Stimulated activated CD4-positive, alpha-beta T cell treated with anti-CD3 and anti-CD28 coated beads, Interleukin-4, amount 100 ng/mL, for 1 hour (primary cell): Measurements from ENCODE around the gene STK26.
"Not testable (repeated sequence)": the region's sequence is repeated elsewhere in the genome, so short reads cannot be mapped to it uniquely, and the experiment has no call there.

Experiments
- DNase-seq: peaks from one replicate; pipeline ENCODE4 v3.0.0-alpha.2; 2020

Gene STK26

GRCh38 chrX:132022967-132023895, at the start of gene STK26:
STK26 (plus strand) TSS chrX:132023302; CDS start chrX:132023618, 316 bp downstream.
- peak; percentile 73 for DNase-seq

GRCh38 chrX:131975851-131976250, 47.3 kb upstream of the STK26 start:
- DNase-seq = no peak

- DNase-seq = no peak
Observed at GRCh38 chrX:131977619-131978018, 45.5 kb upstream of the STK26 start.

- DNase-seq = no peak
Observed at GRCh38 chrX:131979116-131979515, 44.0 kb upstream of the STK26 start.

- no peak for DNase-seq
Observed at GRCh38 chrX:131985526-131986049, 37.5 kb upstream of the STK26 start.

- no peak for DNase-seq
Observed at GRCh38 chrX:131987252-131987651, 35.9 kb upstream of the STK26 start.

GRCh38 chrX:131988236-131988635, 34.9 kb upstream of the STK26 start:
- no peak for DNase-seq

GRCh38 chrX:132001127-132001526, 22.0 kb upstream of the STK26 start:
- DNase-seq = peak; percentile 17

GRCh38 chrX:132004728-132005127, 18.4 kb upstream of the STK26 start:
- DNase-seq = no peak

- no peak for DNase-seq
Observed at GRCh38 chrX:132009350-132009749, 13.8 kb upstream of the STK26 start.

GRCh38 chrX:132010213-132010612, 12.9 kb upstream of the STK26 start:
- not testable (repeated sequence) for DNase-seq

GRCh38 chrX:132015875-132016274, 7.2 kb upstream of the STK26 start:
- DNase-seq = no peak

GRCh38 chrX:132016628-132017430, 6.3 kb upstream of the STK26 start:
- no peak for DNase-seq

GRCh38 chrX:132017431-132018185, 5.5 kb upstream of the STK26 start:
- no peak for DNase-seq

GRCh38 chrX:132022198-132022966, 720 bp upstream of the STK26 start:
- DNase-seq = no peak

- DNase-seq = peak; percentile 45
Observed at GRCh38 chrX:132023896-132024386, 839 bp downstream of the STK26 start.

- DNase-seq = peak; percentile 2
Observed at GRCh38 chrX:132025041-132025440, 1.9 kb downstream of the STK26 start.

- no peak for DNase-seq
Observed at GRCh38 chrX:132030264-132030663, 7.2 kb downstream of the STK26 start.

- no peak for DNase-seq
Observed at GRCh38 chrX:132031867-132032266, 8.8 kb downstream of the STK26 start.

- no peak for DNase-seq
Observed at GRCh38 chrX:132033166-132033565, 10.1 kb downstream of the STK26 start.

- no peak for DNase-seq
Observed at GRCh38 chrX:132034648-132035047, 11.5 kb downstream of the STK26 start.

- no peak for DNase-seq
Observed at GRCh38 chrX:132037479-132037993, 14.4 kb downstream of the STK26 start.
